NCI-H1694 treated with DMSO at 0.1 percent for 48 hours (cell line): Measurements from ENCODE around the gene MAML2.
"Not testable (repeated sequence)": the region's sequence is repeated elsewhere in the genome, so short reads cannot be mapped to it uniquely, and the experiment has no call there.

Experiments used
- DNase-seq: peaks from one replicate; lab custom pipeline; 2025; lab: John Stamatoyannopoulos, UW

MAML2 gene

GRCh38 chr11:96293109-96293508 lies 49.9 kb downstream of the MAML2 start:
- no peak for DNase-seq

GRCh38 chr11:96292291-96293010 lies 50.5 kb downstream of the MAML2 start:
- DNase-seq, result no peak

- DNase-seq, result no peak
Measured at GRCh38 chr11:96290631-96291030, 52.4 kb downstream of the MAML2 start.

DNA sequence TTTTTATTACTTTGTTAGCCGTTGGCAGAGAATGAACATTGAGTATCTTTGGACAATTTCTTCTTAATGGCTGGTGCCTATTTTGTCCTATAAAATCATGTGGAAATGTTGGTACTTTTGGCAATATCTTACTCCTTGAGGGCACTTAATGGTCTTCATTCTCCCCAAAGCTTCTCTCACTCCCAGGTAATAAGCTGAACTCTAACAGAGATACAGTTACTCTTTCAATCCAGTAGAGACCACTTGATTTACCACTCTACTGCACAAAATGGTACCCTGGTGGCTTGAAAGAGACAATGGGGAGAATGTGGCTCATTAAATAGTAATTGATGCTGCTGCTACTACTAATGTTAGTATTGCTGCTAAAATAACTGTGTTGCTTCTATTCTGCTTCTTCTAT lies 53.0 kb downstream of the MAML2 start:
- no peak for DNase-seq

DNA sequence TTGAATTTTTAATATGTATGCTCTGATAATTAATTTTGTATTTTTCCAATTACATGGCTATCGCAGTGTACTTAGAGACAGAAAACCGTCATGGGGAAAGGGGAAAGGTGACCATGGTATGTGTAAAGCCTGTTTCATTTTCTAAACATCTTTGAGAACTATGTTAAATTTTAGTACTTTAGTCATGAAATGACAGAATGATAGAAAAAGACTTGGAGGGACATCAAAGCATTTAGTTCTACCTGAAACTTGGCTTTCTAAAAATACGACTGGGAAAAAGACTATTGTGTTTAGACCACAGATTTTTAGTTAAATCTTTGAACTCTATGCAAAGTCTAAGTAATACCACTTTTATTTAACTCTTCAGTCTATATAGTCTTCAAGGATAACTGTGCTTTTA lies 54.1 kb downstream of the MAML2 start:
- DNase-seq, result no peak

- no peak for DNase-seq
Measured at GRCh38 chr11:96287822-96288439, 55.1 kb downstream of the MAML2 start.

GRCh38 chr11:96285985-96286384 lies 57.0 kb downstream of the MAML2 start:
- not testable (repeated sequence) for DNase-seq

DNA sequence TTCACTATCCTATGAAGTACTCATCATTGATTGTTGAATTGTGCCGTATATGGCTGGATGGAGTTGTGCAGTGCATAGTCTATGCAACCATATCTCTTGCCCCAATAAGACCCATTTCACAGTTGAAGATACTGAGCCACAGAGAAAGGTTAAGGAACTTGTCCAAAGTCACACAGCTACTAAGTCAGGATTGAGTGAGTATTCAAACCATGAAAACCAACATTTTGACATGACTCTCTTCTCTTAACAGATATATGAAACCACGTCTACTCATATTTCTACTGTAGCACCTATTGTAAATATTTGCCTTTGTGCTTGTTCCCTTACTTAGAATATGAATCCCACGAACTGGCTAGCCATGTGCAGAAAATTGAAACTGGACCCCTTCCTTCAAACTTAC lies 58.1 kb downstream of the MAML2 start:
- DNase-seq, result no peak

DNA sequence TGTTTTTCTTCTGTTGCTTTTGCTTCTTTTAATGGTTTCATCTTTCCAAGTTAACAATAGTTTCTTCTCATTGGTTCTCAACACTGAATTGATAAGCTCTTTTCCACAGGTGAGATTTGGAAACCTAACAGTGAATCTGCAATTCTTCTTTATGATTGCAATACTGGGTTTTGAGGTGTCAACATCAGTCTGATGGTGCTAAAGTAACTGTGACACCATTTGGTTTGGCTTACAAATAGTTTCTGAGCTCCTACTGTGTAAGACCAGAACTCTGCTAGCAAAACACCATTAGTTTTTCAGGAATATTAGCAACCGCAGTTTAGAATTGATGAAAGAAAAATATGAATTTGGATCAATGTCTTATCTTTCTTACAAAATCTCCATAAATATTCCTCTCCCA lies 58.6 kb downstream of the MAML2 start:
- no peak for DNase-seq

- DNase-seq, result no peak
Measured at GRCh38 chr11:96282625-96283220, 60.3 kb downstream of the MAML2 start.

DNA sequence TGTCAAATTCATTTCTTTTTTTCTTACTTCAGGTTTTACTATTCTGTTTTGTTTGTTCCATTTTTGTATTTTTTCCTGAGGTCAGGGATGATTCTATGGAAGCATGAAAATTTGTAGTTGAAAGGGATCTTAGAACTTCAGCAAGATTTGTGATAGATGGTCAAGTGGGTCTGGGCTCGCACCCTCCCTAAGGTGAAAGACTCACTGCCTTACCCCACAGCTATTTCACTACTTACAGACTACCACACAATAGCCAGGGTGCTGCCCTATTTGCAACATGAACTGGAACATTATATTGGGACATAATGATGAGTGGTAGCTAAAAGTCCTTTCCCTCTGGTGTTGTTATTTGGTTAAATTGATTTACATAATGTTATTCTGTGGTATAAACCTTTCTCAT lies 62.6 kb downstream of the MAML2 start:
- no peak for DNase-seq

DNA sequence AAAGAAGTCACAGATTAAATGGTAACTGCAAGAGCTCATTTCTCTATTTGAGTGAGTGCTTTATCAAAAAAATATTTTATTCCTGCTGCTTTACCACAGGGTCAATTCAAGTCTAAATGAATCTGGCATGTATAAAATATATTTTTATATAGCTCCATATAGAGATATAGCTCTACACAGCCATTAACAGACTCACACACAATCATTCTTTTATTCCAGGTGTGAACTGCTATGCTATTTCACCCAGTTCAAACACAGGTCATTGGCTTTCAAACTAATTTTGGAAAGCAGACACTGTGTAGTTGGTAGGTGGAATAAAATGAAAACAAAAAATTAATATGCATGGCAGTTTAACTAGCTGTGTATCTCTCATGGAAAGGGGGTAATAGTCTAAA lies 63.1 kb downstream of the MAML2 start:
- no peak for DNase-seq

- no peak for DNase-seq
Measured at GRCh38 chr11:96279018-96279895, 63.7 kb downstream of the MAML2 start.

- DNase-seq, result no peak
Measured at GRCh38 chr11:96278039-96278897, 64.7 kb downstream of the MAML2 start.

DNA sequence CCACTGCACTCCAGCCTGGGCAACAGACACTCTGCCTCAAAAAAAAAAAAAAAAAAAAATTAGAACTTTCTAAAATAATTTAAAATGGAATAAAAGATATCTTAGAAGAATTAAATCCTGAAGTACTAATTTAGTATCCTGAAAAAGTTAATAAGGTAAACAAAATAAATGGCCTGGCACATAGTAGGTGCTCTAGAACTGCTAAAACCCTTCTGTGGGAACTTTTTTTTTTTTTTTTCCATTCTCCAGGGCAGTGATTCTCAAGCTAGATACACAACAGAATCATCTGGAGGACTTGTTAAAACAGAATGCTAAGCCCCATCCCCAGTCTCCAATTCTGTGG lies 65.3 kb downstream of the MAML2 start:
- no peak for DNase-seq

GRCh38 chr11:96276836-96277235 lies 66.2 kb downstream of the MAML2 start:
- no peak for DNase-seq

GRCh38 chr11:96275801-96276594 lies 67.0 kb downstream of the MAML2 start:
- DNase-seq, result no peak

GRCh38 chr11:96273507-96273906 lies 69.5 kb downstream of the MAML2 start:
- DNase-seq, result no peak

DNA sequence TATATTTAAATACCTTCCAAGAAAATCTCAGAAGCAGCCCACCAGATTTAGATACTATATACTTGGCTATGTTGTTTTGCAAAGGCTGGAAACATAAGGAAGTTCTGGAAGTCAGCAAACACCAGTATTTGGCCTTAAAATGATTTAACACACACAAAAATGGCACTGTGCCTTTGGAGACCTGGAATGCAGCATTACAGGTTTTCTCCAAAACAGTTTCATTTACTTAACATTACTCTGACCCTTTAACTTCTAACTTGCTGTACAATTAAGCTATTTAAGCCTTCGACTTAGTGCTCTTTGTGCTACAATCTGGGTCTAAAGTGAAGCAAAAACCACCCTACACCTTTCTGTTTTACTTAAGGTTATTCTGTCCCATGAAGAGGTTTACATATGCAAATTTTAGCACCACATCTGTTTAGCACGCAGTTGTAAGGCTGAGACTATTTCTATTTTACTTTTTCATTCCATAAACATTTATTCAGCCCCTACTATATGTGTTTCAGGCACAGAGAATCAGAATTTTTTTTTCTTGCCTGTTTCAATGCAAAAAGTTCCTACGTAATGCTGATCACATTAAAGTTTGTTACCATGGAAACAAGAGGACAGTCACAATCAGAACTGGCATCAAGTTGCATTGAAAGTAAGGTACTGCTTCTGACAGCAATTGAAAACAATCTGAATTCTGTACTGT lies 70.3 kb downstream of the MAML2 start:
- no peak for DNase-seq

- DNase-seq, result no peak
Measured at GRCh38 chr11:96271777-96272176, 71.2 kb downstream of the MAML2 start.
